Spleen (tissue), 11 donors: ENCODE data around the gene SNRPA1. TPM values are rescaled to one million over a fixed set of nuclear protein-coding genes. Genes with fewer than 3 reads are reported as not detected.

Experiments
- DNase-seq: peaks from one replicate; pipeline ENCODE4 v3.0.0-alpha.2; 2020
- H3K27ac ChIP-seq, 8 donors: fragments of 200-600 bp; sonication (generic) in 7 of 8; 1 replicate in 4 of 8; 2 replicates in 4 of 8; pipeline versions ENCODE4 v1.5.0 to v1.8.0; 2016 to 2021; ENCODE audit warnings: inconsistent platforms in 4 of 8, mild to moderate bottlenecking in 4 of 8, moderate library complexity in 1 of 8
- H3K27me3 ChIP-seq, 7 donors: fragments of 200-600 bp; sonication (generic) in 6 of 7; replicated peaks in 1 of 7; 1 replicate in 4 of 7; 2 replicates in 3 of 7; pipeline versions ENCODE4 v1.5.0 to v1.8.0; 2016 to 2021; ENCODE audit warnings: inconsistent platforms in 3 of 7, mild to moderate bottlenecking in 1 of 7
- H3K36me3 ChIP-seq, 6 donors: fragments of 200-600 bp; sonication (generic) in 5 of 6; 1 replicate in 4 of 6; 2 replicates in 2 of 6; pipeline versions ENCODE4 v1.5.0 to v1.8.0; 2016 to 2021; ENCODE audit warnings: inconsistent platforms in 2 of 6
- H3K4me1 ChIP-seq, 6 donors: fragments of 200-600 bp; sonication (generic) in 5 of 6; 1 replicate in 3 of 6; 2 replicates in 3 of 6; pipeline versions ENCODE4 v1.5.0 to v1.8.0; 2016 to 2021; ENCODE audit warnings: inconsistent platforms in 3 of 6
- H3K4me3 ChIP-seq, 8 donors: fragments of 200-600 bp; sonication (generic) in 7 of 8; 1 replicate in 4 of 8; 2 replicates in 4 of 8; pipeline versions ENCODE4 v1.5.0 to v1.8.0; 2016 to 2021; ENCODE audit warnings: inconsistent platforms in 4 of 8, mild to moderate bottlenecking in 4 of 8, moderate library complexity in 2 of 8
- H3K9me3 ChIP-seq, 8 donors: fragments of 200-600 bp; sonication (generic) in 7 of 8; 1 replicate in 4 of 8; 2 replicates in 4 of 8; pipeline versions ENCODE4 v1.5.0 to v1.8.0; 2016 to 2021; ENCODE audit warnings: inconsistent platforms in 4 of 8
- CTCF ChIP-seq, 11 experiments: fragments of 200-600 bp in 7 of 11; fragments of 450-650 bp in 4 of 11; sonication (generic) in 4 of 11; IDR thresholded peaks in 8 of 11; conservative IDR thresholded peaks in 3 of 11; 1 replicate in 7 of 11; 2 replicates in 4 of 11; pipeline versions ENCODE4 v1.4.0 to v1.8.0; 2016 to 2021; ENCODE audit warnings: antibody characterized with exemption in 11 of 11, inconsistent platforms in 4 of 11, mild to moderate bottlenecking in 1 of 11
- POLR2A ChIP-seq, 3 donors: fragments of 450-650 bp; IDR thresholded peaks; one replicate each; pipeline ENCODE4 v1.5.1; 2017; ENCODE audit warnings: antibody characterized with exemption in 3 of 3, mild to moderate bottlenecking in 1 of 3
- POLR2AphosphoS5 ChIP-seq, 3 donors: sonication (generic); formaldehyde crosslinking; IDR thresholded peaks; one replicate each; pipeline ENCODE4 v1.5.1; 2017; ENCODE audit warnings: antibody characterized with exemption in 3 of 3
- WGBS, 5 donors: extraction: QIAGEN DNeasy Blood & Tissue Kit in 3 of 5; methylation state at CpG; one replicate each; pipeline versions ENCODE4 v1.1.5 to v1.1.7; 2013 to 2018; 5-methylcytosine and 5-hydroxymethylcytosine counted together
- intact Hi-C: fragments of 100-400 bp; cut with DNase I; formaldehyde crosslinking; loops from one replicate; pipeline ENCODE4 v1.15.0; 2023; ENCODE audit warnings: low total_unique reads
- polyA plus RNA-seq, 3 donors: library from polyadenylated mRNA; stranded (reverse); fragments of 200-250 nt; gene quantifications; one replicate each; pipeline ENCODE4 v1.2.1, GENCODE V29; 2013
- total RNA-seq, 7 donors: library from RNA; depleted of rRNA in 3 of 7; stranded (reverse); fragments of >200 nt in 3 of 7; fragmentation: NEBNext Ultra II Directional in 4 of 7; extraction: Animal tissue kit (Norgen Biotek cat#: 25700) in 4 of 7; gene quantifications; one replicate each; pipeline versions ENCODE4 v1.1.0 to v1.2.1, GENCODE V29; 2016 to 2021
- donor health status: healthy with polysubstance abuse.
- donor health status: DM: no; HTN: no; CAD: no; lungs with moderate emphysema.
- donor health status: DM: no; HTN: no; CAD: no.
- donor health status: Bipolar disorder and iron deficiency.
- donor health status: healthy.
- donor health status: DM: no; HTN: no; CAD: no.
- donor health status: DM: yes; HTN: yes; CAD: no.

The SNRPA1 gene
- total and polyA plus RNA-seq, 10 donors = 56.2 to 85.4 (median 74.6) TPM

- WGBS, 5 donors = 90 to 93% (median 92%) methylated on average over 16 of the region's 16 CpGs
- H3K36me3 ChIP-seq = peaks cover 0 to 66% (median 56%) of the 10 kb centered on the region in 6 donors
- TF ChIP-seq CTCF (IDR thresholded peaks at IDR 0.05 in 8 of 11, conservative IDR thresholded peaks at IDR 0.05 in 3 of 11) (no peak), POLR2A (IDR thresholded peaks at IDR 0.05) (no peak), POLR2AphosphoS5 (IDR thresholded peaks at IDR 0.05) (peak in 2 of 3 donors; percentile 18 to 41)
- peaks cover 4 to 26% (median 10%) of the 10 kb centered on the region in 6 donors for H3K4me1 ChIP-seq
- H3K27ac ChIP-seq = no peak overlapping the region
- no peak for DNase-seq
- H3K4me3 ChIP-seq = no peak overlapping the region
- H3K27me3 ChIP-seq = no peaks in the 10 kb centered on the region
- intact Hi-C loops = loop anchor here (10.0 kb wide), 1 partner anchor 645 kb away; no protein-coding TSS in a partner anchor
- no peaks in the 10 kb centered on the region for H3K9me3 ChIP-seq
Observed at GRCh38 chr15:101269479-101270223, 25.4 kb downstream of the SNRPA1 start.

- DNase-seq = no peak
- intact Hi-C loops = loop anchor here (10.0 kb wide), 1 partner anchor 643 kb away; no protein-coding TSS in a partner anchor
- peaks cover 0 to 45% (median 36%) of the 10 kb centered on the region in 6 donors for H3K36me3 ChIP-seq
- H3K27me3 ChIP-seq = no peaks in the 10 kb centered on the region
- H3K4me1 ChIP-seq = peaks cover 8 to 36% (median 18%) of the 10 kb centered on the region in 6 donors
- H3K4me3 ChIP-seq = no peak overlapping the region
- peak overlapping the region in 7 of 8 donors; percentile 48 to 70 (median 56) for H3K27ac ChIP-seq
- no peaks in the 10 kb centered on the region for H3K9me3 ChIP-seq
- 70 to 78% (median 72%) methylated on average over 17 to 18 of the region's 18 CpGs for WGBS, 5 donors
- TF ChIP-seq CTCF (IDR thresholded peaks at IDR 0.05 in 8 of 11, conservative IDR thresholded peaks at IDR 0.05 in 3 of 11) (no peak), POLR2AphosphoS5 (IDR thresholded peaks at IDR 0.05) (peak; percentile 58 to 76 (median 70)), POLR2A (IDR thresholded peaks at IDR 0.05) (no peak)
Observed at GRCh38 chr15:101267320-101268104, 27.5 kb downstream of the SNRPA1 start.

- intact Hi-C loops = loop anchor here (10.0 kb wide), 1 partner anchor 642 kb away; no protein-coding TSS in a partner anchor
- WGBS, 5 donors = 79 to 86% (median 84%) methylated on average over 9 of the region's 9 CpGs
- H3K27ac ChIP-seq = peak overlapping the region in 7 of 8 donors; percentile 32 to 70 (median 57)
Observed at GRCh38 chr15:101266787-101267186, 28.3 kb downstream of the SNRPA1 start.

More at GRCh38 chr15:101266787-101267186, 28.3 kb downstream of the SNRPA1 start:
- Histone ChIP-seq H3K27me3 (no peaks in the 10 kb centered on the region), H3K9me3 (no peaks in the 10 kb centered on the region), H3K4me1 (peaks cover 8 to 36% (median 18%) of the 10 kb centered on the region in 6 donors), H3K4me3 (no peak overlapping the region), H3K36me3 (peaks cover 0 to 37% (median 28%) of the 10 kb centered on the region in 6 donors)
- TF ChIP-seq POLR2AphosphoS5 (IDR thresholded peaks at IDR 0.05) (no peak), CTCF (IDR thresholded peaks at IDR 0.05 in 8 of 11, conservative IDR thresholded peaks at IDR 0.05 in 3 of 11) (no peak)
- DNase-seq = no peak
